Endothelial cell of umbilical vein (primary cell): ENCODE results near the gene BOLL. TPM values are rescaled to one million over a fixed set of nuclear protein-coding genes. Genes with fewer than 3 reads are reported as not detected.
A peak's percentile ranks its signal among the peaks of the same experiment; 100 is the strongest.

Experiments
- BruUV-seq: library from RNA; stranded (reverse); fragments of 400-500 nt; replicated peaks from 2 replicates; lab custom pipeline; 2021; lab: Mats Ljungman, UMichigan
- CTCF ChIA-PET: fragments of 300-600, 350-600 bp; sonication (Branson Sonifier 250); formaldehyde crosslinking; loops from one replicate; lab custom pipeline; 2021; ENCODE audit warnings: antibody characterized with exemption, inconsistent platforms; lab: Charles Lee
- POLR2A ChIA-PET: fragments of 300-600, 350-600 bp; sonication (Branson Sonifier 250); formaldehyde crosslinking; loops from one replicate; lab custom pipeline; 2021; ENCODE audit warnings: antibody characterized with exemption, inconsistent platforms; lab: Charles Lee
- DNase-seq: peaks from one replicate; pipeline ENCODE4 v3.0.0-alpha.2; 2011; ENCODE audit warnings: low read depth, low spot score
- FAIRE-seq: peaks from 2 replicates; lab custom pipeline; 2011; peaks lifted over from hg19 to GRCh38; lab: Jason Lieb, UNC
- H2AFZ ChIP-seq: 2 replicates; pipeline ENCODE4 v1.6.0; 2012; ENCODE audit warnings: low read depth, low read length, control low read depth, inconsistent platforms
- H3K27ac ChIP-seq: 2 replicates; pipeline ENCODE4 v1.5.1; 2011; ENCODE audit warnings: low read depth, mild to moderate bottlenecking, control low read depth, low read length, moderate library complexity; ENCODE audit not compliant: insufficient read depth
- H3K27me3 ChIP-seq, 2 experiments: 2 replicates each; pipeline versions ENCODE4 v1.6.0 to v1.6.1; 2011; ENCODE audit warnings: low read length in 2 of 2, mixed read lengths in 1 of 2; ENCODE audit not compliant: control insufficient read depth in 2 of 2, insufficient read depth in 2 of 2
- H3K36me3 ChIP-seq, 2 experiments: 2 replicates in 1 of 2; 3 replicates in 1 of 2; pipeline ENCODE4 v1.5.1; 2011; ENCODE audit warnings: low read length in 2 of 2, mild to moderate bottlenecking in 1 of 2, moderate library complexity in 1 of 2; ENCODE audit not compliant: control insufficient read depth in 2 of 2, insufficient read depth in 2 of 2; ENCODE audit errors: extremely low read depth in 1 of 2
- H3K4me1 ChIP-seq: 3 replicates; pipeline ENCODE4 v1.5.1; 2011; ENCODE audit warnings: mild to moderate bottlenecking, low read length; ENCODE audit not compliant: control insufficient read depth, insufficient read depth; ENCODE audit errors: extremely low read depth
- H3K4me2 ChIP-seq: 2 replicates; pipeline ENCODE4 v1.6.1; 2011; ENCODE audit warnings: low read length, control low read depth, mixed read lengths; ENCODE audit not compliant: insufficient read depth
- H3K4me3 ChIP-seq, 3 experiments: fragments of 200-600 bp in 1 of 3; sonication (generic), shearing (Covaris generic) in 1 of 3; replicated peaks in 1 of 3; 2 replicates each; pipeline ENCODE4 v1.5.1; 2011 to 2016; ENCODE audit warnings: control low read depth in 3 of 3, low read length in 3 of 3, mild to moderate bottlenecking in 2 of 3, inconsistent platforms in 1 of 3, low read depth in 1 of 3, moderate library complexity in 1 of 3; ENCODE audit not compliant: insufficient read depth in 1 of 3
- H3K79me2 ChIP-seq: 2 replicates; pipeline ENCODE4 v1.6.0; 2012; ENCODE audit warnings: low read length, inconsistent platforms; ENCODE audit not compliant: control insufficient read depth, insufficient read depth
- H3K9ac ChIP-seq: replicated peaks from 2 replicates; pipeline ENCODE3; 2011; ENCODE audit warnings: low read length, control low read depth; ENCODE audit not compliant: insufficient read depth; ENCODE audit errors: extremely low read depth
- H3K9me1 ChIP-seq: replicated peaks from 3 replicates; pipeline ENCODE4 v1.6.0; 2011; ENCODE audit warnings: mild to moderate bottlenecking, low read length; ENCODE audit not compliant: control insufficient read depth, insufficient read depth; ENCODE audit errors: extremely low read depth
- H3K9me3 ChIP-seq: replicated peaks from 2 replicates; pipeline ENCODE4 v1.5.1; 2012; ENCODE audit warnings: low read length, inconsistent platforms; ENCODE audit not compliant: control insufficient read depth, insufficient read depth
- H4K20me1 ChIP-seq: replicated peaks from 2 replicates; pipeline ENCODE3; 2011; ENCODE audit warnings: mild to moderate bottlenecking, low read length; ENCODE audit not compliant: control insufficient read depth, insufficient read depth; ENCODE audit errors: extremely low read depth
- CTCF ChIP-seq, 2 donors: IDR thresholded peaks; 1 replicate in 1 of 2; 2 replicates in 1 of 2; pipeline ENCODE4 v1.5.1; 2011; ENCODE audit warnings: low read length in 2 of 2, mild to moderate bottlenecking in 2 of 2, moderate library complexity in 2 of 2, control low read depth in 1 of 2, inconsistent platforms in 1 of 2, low read depth in 1 of 2; ENCODE audit not compliant: insufficient read depth in 1 of 2; ENCODE audit errors: extremely low read depth in 1 of 2
- GATA2 ChIP-seq: IDR thresholded peaks from 2 replicates; pipeline ENCODE4 v1.7.0; 2011; ENCODE audit warnings: low read depth, mild to moderate bottlenecking, moderate library complexity, mixed read lengths, low read length; ENCODE audit not compliant: insufficient read length, insufficient read depth
- JUN ChIP-seq: IDR thresholded peaks from 2 replicates; pipeline ENCODE4 v1.6.1; 2011; ENCODE audit warnings: borderline replicate concordance, low read depth; ENCODE audit not compliant: insufficient read length, insufficient read depth
- MYC ChIP-seq: IDR thresholded peaks from one replicate; pipeline ENCODE4 v1.6.1; 2011; ENCODE audit warnings: mild to moderate bottlenecking, low read depth, low read length
- dilution Hi-C: fragments of 300-500 bp; cut with MboI; formaldehyde crosslinking; loops from one replicate; pipeline ENCODE4 v1.15.0; 2019; ENCODE audit warnings: low sequenced_read_pairs; ENCODE audit not compliant: extremely low pct_ligation_motif_present
- intact Hi-C: fragments of 100-400 bp; cut with micrococcal nuclease; formaldehyde crosslinking; loops from one replicate; pipeline ENCODE4 v1.10.0; 2022
- polyA plus RNA-seq, 4 experiments: library from polyadenylated mRNA; depleted of rRNA in 3 of 4; stranded (reverse) in 3 of 4; unstranded in 1 of 4; fragments of >200 nt; gene quantifications; 2 replicates each; pipeline versions ENCODE4 v1.2.1 to v1.2.3, GENCODE V29; 2011 to 2012; ENCODE audit warnings: missing spikeins in 1 of 4
- total RNA-seq: library from RNA; stranded (reverse); gene quantifications from 2 replicates; pipeline ENCODE4 v1.2.3, GENCODE V29; 2021

BOLL gene
- total and polyA plus RNA-seq, 2 donors (not counting 3 experiments of a cell fraction or from before 2014, with no cell fraction given), result not detected

- DNase-seq, result no peak
- H4K20me1 ChIP-seq, result no peaks in the 10 kb centered on the region
- intact Hi-C loops, result loop anchor here (1.0 to 5.0 kb wide), 6 partner anchors 148 to 423 kb away; partner anchors contain the start of genes COQ10B, HSPE1, MOB4 and SF3B1
- H3K36me3 ChIP-seq, result no peaks in the 10 kb centered on the region
- peaks cover 33% of the 10 kb centered on the region for H3K79me2 ChIP-seq
- peak overlapping the region; percentile 96 for H3K4me2 ChIP-seq
- peaks cover 22% of the 10 kb centered on the region for H3K4me1 ChIP-seq
- no peaks in the 10 kb centered on the region for H3K9me1 ChIP-seq
- POLR2A ChIA-PET, result interaction anchor here (0.6 kb wide), 1 partner anchor 29 kb away, joined by 12 read pairs; the partner anchor contains the start of gene RFTN2
- H3K9me3 ChIP-seq, result no peaks in the 10 kb centered on the region
- peak overlapping the region; percentile 28 to 85 (median 81) for H3K4me3 ChIP-seq
- H3K9ac ChIP-seq, result peak overlapping the region; percentile 80
- no peak for FAIRE-seq
- TF ChIP-seq MYC (no peak), CTCF (IDR thresholded peaks at IDR 0.05; ENCODE audit: extremely low read depth in 1 of 2, insufficient read depth in 1 of 2, low read depth in 1 of 2, low read length in 2 of 2) (no peak), JUN (no peak), GATA2 (no peak)
- CTCF ChIA-PET, result interaction anchor here (0.6 to 2.4 kb wide), 5 partner anchors 20 to 423 kb away, joined by 3 to 10 read pairs (median 4); partner anchors contain the start of genes MOB4 and RFTN2
- dilution Hi-C loops, result no loop called here
- BruUV-seq, result TSS peak; percentile 31
- peak overlapping the region; percentile 68 for H2AFZ ChIP-seq
- peak overlapping the region; percentile 34 for H3K27ac ChIP-seq
- peaks cover 0 to 3% of the 10 kb centered on the region in 2 experiments for H3K27me3 ChIP-seq
Observed at GRCh38 chr2:197704434-197705120, 80.5 kb downstream of the BOLL start.
